Upper lobe of left lung (tissue), 4 donors: ENCODE measurements around the gene SEMA4D.

ENCODE experiments used
- EP300 ChIP-seq, 4 donors: sonication (generic); formaldehyde crosslinking; IDR thresholded peaks; one replicate each; pipeline ENCODE4 v1.5.1; 2017; ENCODE audit warnings: antibody characterized with exemption in 4 of 4, control low read depth in 2 of 4
- POLR2A ChIP-seq, 4 donors: fragments of 450-650 bp; IDR thresholded peaks; one replicate each; pipeline ENCODE4 v1.5.1; 2016 to 2017; ENCODE audit warnings: antibody characterized with exemption in 4 of 4, mild to moderate bottlenecking in 2 of 4
- TF ChIP-seq, protein P1 (sequence below), 6 experiments: fragments of 450-650 bp in 4 of 6; fragments of 200-600 bp in 2 of 6; sonication (generic) in 2 of 6; IDR thresholded peaks; one replicate each; pipeline ENCODE4 v1.5.1; 2016 to 2019; ENCODE audit warnings: antibody characterized with exemption in 6 of 6

DNA sequence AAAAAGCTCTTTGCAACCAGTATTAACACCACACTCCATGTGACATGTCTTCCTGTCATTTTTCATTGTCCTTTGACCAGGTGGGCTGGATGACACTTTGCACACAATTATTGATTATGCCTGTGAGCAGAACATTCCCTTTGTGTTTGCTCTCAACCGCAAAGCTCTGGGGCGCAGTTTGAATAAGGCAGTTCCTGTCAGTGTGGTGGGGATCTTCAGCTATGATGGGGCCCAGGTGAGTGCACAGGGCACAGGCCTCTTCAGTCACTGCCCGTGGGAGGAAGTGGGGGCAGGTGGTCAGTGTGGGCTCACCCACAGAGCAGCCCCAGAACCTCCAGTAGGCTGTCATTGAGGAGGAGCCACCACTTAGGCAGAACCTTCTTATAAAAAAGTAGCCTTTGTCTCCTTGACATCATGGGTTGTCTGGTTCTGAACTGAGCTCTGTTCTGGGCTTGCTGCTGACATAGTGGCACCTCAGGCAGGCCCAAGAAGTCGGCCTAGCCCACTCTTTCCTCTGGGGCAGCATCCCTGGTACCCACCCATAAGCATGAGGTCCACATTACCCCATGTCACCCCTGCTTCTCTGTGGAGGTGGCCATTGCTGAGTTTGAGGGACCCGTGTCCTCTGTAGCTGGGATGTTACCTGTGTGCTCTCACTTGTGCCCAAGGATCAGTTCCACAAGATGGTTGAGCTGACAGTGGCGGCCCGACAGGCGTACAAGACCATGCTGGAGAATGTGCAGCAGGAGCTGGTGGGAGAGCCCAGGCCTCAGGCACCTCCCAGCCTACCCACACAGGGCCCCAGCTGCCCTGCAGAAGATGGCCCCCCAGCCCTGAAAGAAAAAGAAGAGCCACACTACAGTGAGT is 140.3 kb downstream of the SEMA4D start:
- TF ChIP-seq POLR2A (IDR thresholded peaks at IDR 0.05), result no peak
- TF ChIP-seq, protein P1, sequence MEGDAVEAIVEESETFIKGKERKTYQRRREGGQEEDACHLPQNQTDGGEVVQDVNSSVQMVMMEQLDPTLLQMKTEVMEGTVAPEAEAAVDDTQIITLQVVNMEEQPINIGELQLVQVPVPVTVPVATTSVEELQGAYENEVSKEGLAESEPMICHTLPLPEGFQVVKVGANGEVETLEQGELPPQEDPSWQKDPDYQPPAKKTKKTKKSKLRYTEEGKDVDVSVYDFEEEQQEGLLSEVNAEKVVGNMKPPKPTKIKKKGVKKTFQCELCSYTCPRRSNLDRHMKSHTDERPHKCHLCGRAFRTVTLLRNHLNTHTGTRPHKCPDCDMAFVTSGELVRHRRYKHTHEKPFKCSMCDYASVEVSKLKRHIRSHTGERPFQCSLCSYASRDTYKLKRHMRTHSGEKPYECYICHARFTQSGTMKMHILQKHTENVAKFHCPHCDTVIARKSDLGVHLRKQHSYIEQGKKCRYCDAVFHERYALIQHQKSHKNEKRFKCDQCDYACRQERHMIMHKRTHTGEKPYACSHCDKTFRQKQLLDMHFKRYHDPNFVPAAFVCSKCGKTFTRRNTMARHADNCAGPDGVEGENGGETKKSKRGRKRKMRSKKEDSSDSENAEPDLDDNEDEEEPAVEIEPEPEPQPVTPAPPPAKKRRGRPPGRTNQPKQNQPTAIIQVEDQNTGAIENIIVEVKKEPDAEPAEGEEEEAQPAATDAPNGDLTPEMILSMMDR (IDR thresholded peaks at IDR 0.05), result no peak
- TF ChIP-seq EP300 (IDR thresholded peaks at IDR 0.05), result no peak
